Heart left ventricle (tissue), 13 donors: ENCODE results near the gene CLEC16A.

Experiments used
- POLR2A ChIP-seq, 2 donors: fragments of 450-650 bp; IDR thresholded peaks; one replicate each; pipeline ENCODE4 v1.6.1; 2017; ENCODE audit warnings: antibody characterized with exemption in 2 of 2, mild to moderate bottlenecking in 2 of 2, moderate library complexity in 2 of 2
- TF ChIP-seq, protein P1 (sequence below), 12 donors: fragments of 200-600 bp; sonication (generic) in 4 of 12; IDR thresholded peaks; one replicate each; pipeline versions ENCODE4 v1.5.0 to v1.8.0; 2018 to 2022; ENCODE audit warnings: antibody characterized with exemption in 12 of 12, mild to moderate bottlenecking in 5 of 12
- donor health status: ischemic (EF 13 %, LVEDD 7.1; RV severe dilation, severe dysfunction).
- donor health status: DM: no; HTN: yes; CAD: no.
- donor health status: DM: no; HTN: no; CAD: no.
- donor health status: ischemic (EF 25% LVEDD 6.9; RV normal size, moderate dysfunction).
- donor health status: ischemic (EF 25% LVEDD 5.7; RV mildly dilated, moderate dysfunction).
- donor health status: ischemic (EF 35%, LVEDD 5.7; RV mildly dilated, moderate dysfunction).
- donor health status: nonischemic (EF 11% LVEDD 7.7; RV severe dilation, severe dysfunction).
- donor health status: DM: yes; HTN: yes; CAD: no.
- donor health status: PGD.
- donor health status: ischemic (EF 29% LVEDD 5.4; RV normal size, mild dysfunction).
- donor health status: nonischemic (EF 23%, LVEDD 6.1; RV moderate dilation, normal function).

DNA sequence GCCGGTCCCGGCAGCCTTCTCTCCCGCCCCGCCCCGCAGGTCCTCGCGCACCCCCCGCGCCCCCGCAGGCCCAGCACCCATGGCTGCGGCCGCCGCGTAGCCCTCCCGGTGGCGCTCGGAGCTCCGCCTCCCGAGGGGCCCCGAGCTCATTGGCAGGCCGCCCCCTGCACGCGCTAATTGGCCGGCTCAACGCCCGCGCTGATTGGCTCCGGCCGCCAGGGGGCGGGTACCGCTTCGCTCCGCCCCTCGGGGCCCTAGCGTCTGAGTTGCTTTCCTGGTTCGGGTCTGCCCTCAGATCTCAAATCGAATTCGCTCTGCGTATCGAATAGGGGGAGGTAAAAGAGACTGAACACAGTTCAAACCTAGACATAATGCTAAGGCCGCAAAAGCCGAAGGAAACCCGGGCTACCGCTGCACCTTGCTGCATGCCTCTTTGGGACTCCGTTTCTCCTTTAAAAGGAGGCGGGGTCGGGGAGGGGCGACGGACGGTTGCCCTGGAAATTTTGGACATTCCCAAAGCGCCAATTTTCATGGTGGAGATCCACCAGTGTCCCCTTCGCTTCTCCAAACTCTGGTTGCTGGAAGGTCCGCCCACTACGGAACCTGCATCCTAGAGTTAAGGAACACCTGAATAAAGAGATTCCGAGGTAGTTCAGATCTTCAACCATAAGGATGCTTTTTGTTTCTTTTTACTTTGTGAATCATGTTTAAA is 1.9 kb upstream of the CLEC16A start, which contains the start of gene DEXI:
- TF ChIP-seq, protein P1, sequence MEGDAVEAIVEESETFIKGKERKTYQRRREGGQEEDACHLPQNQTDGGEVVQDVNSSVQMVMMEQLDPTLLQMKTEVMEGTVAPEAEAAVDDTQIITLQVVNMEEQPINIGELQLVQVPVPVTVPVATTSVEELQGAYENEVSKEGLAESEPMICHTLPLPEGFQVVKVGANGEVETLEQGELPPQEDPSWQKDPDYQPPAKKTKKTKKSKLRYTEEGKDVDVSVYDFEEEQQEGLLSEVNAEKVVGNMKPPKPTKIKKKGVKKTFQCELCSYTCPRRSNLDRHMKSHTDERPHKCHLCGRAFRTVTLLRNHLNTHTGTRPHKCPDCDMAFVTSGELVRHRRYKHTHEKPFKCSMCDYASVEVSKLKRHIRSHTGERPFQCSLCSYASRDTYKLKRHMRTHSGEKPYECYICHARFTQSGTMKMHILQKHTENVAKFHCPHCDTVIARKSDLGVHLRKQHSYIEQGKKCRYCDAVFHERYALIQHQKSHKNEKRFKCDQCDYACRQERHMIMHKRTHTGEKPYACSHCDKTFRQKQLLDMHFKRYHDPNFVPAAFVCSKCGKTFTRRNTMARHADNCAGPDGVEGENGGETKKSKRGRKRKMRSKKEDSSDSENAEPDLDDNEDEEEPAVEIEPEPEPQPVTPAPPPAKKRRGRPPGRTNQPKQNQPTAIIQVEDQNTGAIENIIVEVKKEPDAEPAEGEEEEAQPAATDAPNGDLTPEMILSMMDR (IDR thresholded peaks at IDR 0.05), result peak in 11 of 12 donors; percentile 26 to 58 (median 44)
- TF ChIP-seq POLR2A (IDR thresholded peaks at IDR 0.05), result peak; percentile 4 to 82
